ENCODE results near the gene C1QTNF8. TPM values are rescaled to one million over a fixed set of nuclear protein-coding genes. Genes with fewer than 3 reads are reported as not detected.
"Not testable (repeated sequence)": the region's sequence is repeated elsewhere in the genome, so short reads cannot be mapped to it uniquely, and the experiment has no call there.

C1QTNF8 gene
- total and polyA plus RNA-seq, 2 experiments from 2014 or later, result 0.15 TPM; not detected in 1

GRCh38 chr16:1089822-1090619 lies 6.0 kb downstream of the C1QTNF8 start:
- H3K27ac ChIP-seq, result peak overlapping the region; percentile 56
- no peaks in the 10 kb centered on the region for H3K27me3 ChIP-seq
- no peaks in the 10 kb centered on the region for H3K36me3 ChIP-seq
- no peak overlapping the region for H3K4me3 ChIP-seq
- H3K9me3 ChIP-seq (ENCODE audit: low read depth), result no peaks in the 10 kb centered on the region
- TF ChIP-seq CTCF (IDR thresholded peaks at IDR 0.05; ENCODE audit: low read depth, low read length), result no peak
- DNase-seq (ENCODE audit: low read depth in 1 of 2, low spot score in 1 of 2), result no peak
- H3K4me1 ChIP-seq (ENCODE audit: low read depth), result peaks cover 22% of the 10 kb centered on the region

DNA sequence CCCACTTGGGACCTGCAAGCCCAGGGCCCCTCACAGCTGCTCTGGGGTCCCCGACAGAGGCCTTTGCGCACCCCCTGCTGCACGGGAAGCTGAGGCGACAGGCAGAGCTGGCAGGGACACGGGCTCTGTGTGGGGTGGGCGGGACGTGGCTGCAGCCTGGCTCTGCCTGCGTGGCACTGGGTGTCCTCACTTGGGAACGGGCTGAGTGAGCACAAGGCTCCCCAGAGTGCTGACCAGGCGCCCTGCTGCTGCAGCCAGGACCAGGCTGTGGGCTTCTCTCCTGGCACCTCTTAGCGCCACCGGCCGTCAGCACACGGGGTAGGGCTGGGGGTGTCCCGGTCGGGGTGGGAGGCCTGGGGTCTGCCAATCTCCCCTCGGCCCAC lies 6.6 kb downstream of the C1QTNF8 start:
- no peaks in the 10 kb centered on the region for H3K9me3 ChIP-seq (ENCODE audit: low read depth)
- H3K4me3 ChIP-seq, result no peak overlapping the region
- H3K27me3 ChIP-seq, result no peaks in the 10 kb centered on the region
- no peak for DNase-seq (ENCODE audit: low read depth in 1 of 2, low spot score in 1 of 2)
- H3K36me3 ChIP-seq, result no peaks in the 10 kb centered on the region
- H3K4me1 ChIP-seq (ENCODE audit: low read depth), result peaks cover 22% of the 10 kb centered on the region
- no peak for TF ChIP-seq CTCF (IDR thresholded peaks at IDR 0.05; ENCODE audit: low read depth, low read length)
- H3K27ac ChIP-seq, result no peak overlapping the region

DNA sequence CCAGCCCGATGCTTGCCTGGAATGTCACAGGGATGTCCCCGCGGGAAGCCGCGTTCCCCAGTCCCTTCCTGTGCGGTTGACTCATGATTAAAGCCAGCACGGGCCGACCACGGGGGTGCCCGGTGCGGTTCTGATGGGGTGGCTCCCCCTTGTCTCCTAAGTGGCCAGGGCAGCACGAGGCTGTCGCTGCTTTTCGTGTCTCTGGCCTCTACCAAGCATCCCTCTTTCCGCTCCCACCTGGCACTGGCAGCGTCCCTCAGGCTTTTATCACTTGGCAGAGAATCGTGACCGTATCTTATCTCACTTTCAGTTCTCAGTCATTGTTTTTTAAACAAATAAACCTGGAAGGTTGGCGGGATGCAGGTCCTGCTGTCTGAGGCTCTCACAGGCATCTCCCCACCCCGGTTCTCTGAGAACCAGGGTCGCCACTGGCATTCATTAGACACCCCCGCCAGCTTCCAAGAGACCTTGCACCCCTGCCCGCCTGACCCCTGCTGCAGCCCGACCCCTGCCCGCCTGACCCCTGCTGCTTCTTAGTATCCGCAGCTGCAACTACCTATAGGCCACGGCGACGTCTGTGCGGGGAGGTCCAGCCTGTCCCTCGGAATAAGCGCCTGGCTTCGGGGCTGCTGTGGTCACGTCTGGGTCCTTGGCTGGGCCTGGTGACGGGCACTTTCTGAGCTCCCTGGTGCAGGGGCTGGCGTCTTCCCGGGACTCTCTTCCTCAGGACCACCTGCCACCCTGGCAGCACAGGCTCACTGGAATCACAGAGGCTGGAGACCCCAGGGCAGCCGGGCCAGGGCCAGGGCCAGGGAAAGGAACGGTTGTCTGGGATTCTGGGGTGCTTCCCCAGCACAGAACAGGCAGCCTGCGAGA lies 7.5 kb downstream of the C1QTNF8 start:
- no peak overlapping the region for H3K27ac ChIP-seq
- TF ChIP-seq CTCF (IDR thresholded peaks at IDR 0.05; ENCODE audit: low read depth, low read length), result no peak

DNA sequence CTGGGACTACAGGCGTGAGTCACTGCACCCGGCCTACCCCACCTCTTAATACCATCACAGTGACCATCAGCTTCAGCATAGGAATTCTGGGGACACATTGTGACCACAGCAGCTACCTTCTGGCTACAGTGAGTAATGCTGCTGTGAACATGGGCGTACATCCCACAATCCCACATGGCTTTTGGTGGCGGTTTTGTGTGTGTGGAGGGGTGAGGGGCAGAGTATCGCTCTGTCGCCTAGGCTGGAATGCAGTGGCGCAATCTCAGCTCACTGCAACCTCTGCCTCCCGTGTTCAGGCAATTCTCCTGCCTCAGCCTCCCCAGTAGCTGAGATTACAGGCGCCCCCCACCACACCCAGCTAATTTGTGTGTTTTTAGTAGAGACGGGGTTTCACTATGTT lies 9.6 kb downstream of the C1QTNF8 start:
- H3K9me3 ChIP-seq (ENCODE audit: low read depth); H3K4me3 ChIP-seq; H3K27ac ChIP-seq; H3K36me3 ChIP-seq; H3K27me3 ChIP-seq; DNase-seq (ENCODE audit: low read depth in 1 of 2, low spot score in 1 of 2): not testable (repeated sequence)
- H3K4me1 ChIP-seq (ENCODE audit: low read depth), result peaks cover 19% of the 10 kb centered on the region

More for the DNA sequence above, 7.5 kb downstream of the C1QTNF8 start:
- Histone ChIP-seq H3K27me3 (no peaks in the 10 kb centered on the region), H3K4me1 (ENCODE audit: low read depth) (peaks cover 22% of the 10 kb centered on the region), H3K36me3 (no peaks in the 10 kb centered on the region), H3K9me3 (ENCODE audit: low read depth) (no peaks in the 10 kb centered on the region), H3K4me3 (no peak overlapping the region)
- no peak for DNase-seq (ENCODE audit: low read depth in 1 of 2, low spot score in 1 of 2)

DNA sequence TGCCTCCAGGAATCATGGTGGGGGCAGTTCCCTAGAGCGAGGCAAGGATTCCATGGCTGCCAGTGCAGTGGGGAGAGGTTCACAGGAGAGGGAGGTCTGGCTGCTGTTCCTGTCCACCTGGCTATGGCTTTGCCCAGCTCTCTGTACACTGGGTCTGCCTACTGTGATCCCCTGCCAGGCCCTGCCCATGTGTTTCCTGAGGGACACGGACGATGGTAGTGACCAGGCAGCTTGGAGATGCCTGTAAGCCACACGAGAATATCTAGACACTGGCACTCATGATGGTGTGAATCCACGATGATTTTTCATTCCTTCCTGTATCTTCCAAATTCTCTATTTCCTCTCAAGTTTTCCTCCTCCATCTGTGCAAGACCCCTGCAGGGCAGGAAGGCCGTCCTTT lies 11.1 kb downstream of the C1QTNF8 start:
- no peak for DNase-seq (ENCODE audit: low read depth in 1 of 2, low spot score in 1 of 2)
- Histone ChIP-seq H3K27me3 (no peaks in the 10 kb centered on the region), H3K27ac (no peak overlapping the region), H3K4me3 (no peak overlapping the region), H3K36me3 (no peaks in the 10 kb centered on the region), H3K4me1 (ENCODE audit: low read depth) (peaks cover 4% of the 10 kb centered on the region), H3K9me3 (ENCODE audit: low read depth) (no peaks in the 10 kb centered on the region)
- TF ChIP-seq CTCF (IDR thresholded peaks at IDR 0.05; ENCODE audit: low read depth, low read length), result no peak

Data from cardiac muscle cell (in vitro differentiated cells and primary cell).